Calu3 (cell line): ENCODE measurements around the gene SCAMP1. TPM values are rescaled to one million over a fixed set of nuclear protein-coding genes. Genes with fewer than 3 reads are reported as not detected.
"Not testable (repeated sequence)": the region's sequence is repeated elsewhere in the genome, so short reads cannot be mapped to it uniquely, and the experiment has no call there.

Experiments used
- BruUV-seq: library from RNA; stranded (reverse); fragments of 400-500 nt; replicated peaks from 2 replicates; lab custom pipeline; 2021; lab: Mats Ljungman, UMichigan
- CTCF ChIA-PET: fragments of 300-600 bp; sonication (Branson Sonifier 250); formaldehyde crosslinking; loops from one replicate; lab custom pipeline; 2022; ENCODE audit warnings: antibody characterized with exemption; lab: Charles Lee
- DNase-seq: peaks from one replicate; pipeline ENCODE4 v3.0.0; 2022
- H3K27ac Mint-ChIP-seq: one replicate; pipeline ENCODE4 v1.8.0; 2022; ENCODE audit warnings: mixed read lengths; ENCODE audit not compliant: unreplicated experiment
- H3K27me3 Mint-ChIP-seq: one replicate; pipeline ENCODE4 v1.8.0; 2022; ENCODE audit warnings: mixed read lengths; ENCODE audit not compliant: unreplicated experiment
- H3K36me3 Mint-ChIP-seq: one replicate; pipeline ENCODE4 v1.8.0; 2022; ENCODE audit warnings: mild to moderate bottlenecking, moderate library complexity, mixed read lengths; ENCODE audit not compliant: insufficient read depth, unreplicated experiment
- H3K4me1 Mint-ChIP-seq: one replicate; pipeline ENCODE4 v1.8.0; 2022; ENCODE audit warnings: mild to moderate bottlenecking, low read depth, mixed read lengths; ENCODE audit not compliant: unreplicated experiment
- H3K4me3 Mint-ChIP-seq: one replicate; pipeline ENCODE4 v1.8.0; 2022; ENCODE audit warnings: mild to moderate bottlenecking, low read depth, moderate library complexity, mixed read lengths; ENCODE audit not compliant: unreplicated experiment
- H3K9me3 Mint-ChIP-seq: one replicate; pipeline ENCODE4 v1.8.0; 2022; ENCODE audit warnings: low read depth, mixed read lengths; ENCODE audit not compliant: unreplicated experiment
- intact Hi-C: fragments of 100-400 bp; cut with micrococcal nuclease; formaldehyde crosslinking; loops from one replicate; pipeline ENCODE4 v1.10.0; 2022; ENCODE audit not compliant: unreplicated experiment
- total RNA-seq: library from RNA; stranded (reverse); gene quantifications from 2 replicates; pipeline ENCODE4 v1.2.3, GENCODE V29; 2022
- TF ChIP-seq, protein P1 (sequence below): fragments of 200-600 bp; IDR thresholded peaks from one replicate; pipeline ENCODE4 v1.8.0; 2022; ENCODE audit warnings: antibody characterized with exemption; ENCODE audit not compliant: unreplicated experiment

Gene SCAMP1
- total RNA-seq, 1 experiment from 2014 or later: 62.2 TPM

DNA sequence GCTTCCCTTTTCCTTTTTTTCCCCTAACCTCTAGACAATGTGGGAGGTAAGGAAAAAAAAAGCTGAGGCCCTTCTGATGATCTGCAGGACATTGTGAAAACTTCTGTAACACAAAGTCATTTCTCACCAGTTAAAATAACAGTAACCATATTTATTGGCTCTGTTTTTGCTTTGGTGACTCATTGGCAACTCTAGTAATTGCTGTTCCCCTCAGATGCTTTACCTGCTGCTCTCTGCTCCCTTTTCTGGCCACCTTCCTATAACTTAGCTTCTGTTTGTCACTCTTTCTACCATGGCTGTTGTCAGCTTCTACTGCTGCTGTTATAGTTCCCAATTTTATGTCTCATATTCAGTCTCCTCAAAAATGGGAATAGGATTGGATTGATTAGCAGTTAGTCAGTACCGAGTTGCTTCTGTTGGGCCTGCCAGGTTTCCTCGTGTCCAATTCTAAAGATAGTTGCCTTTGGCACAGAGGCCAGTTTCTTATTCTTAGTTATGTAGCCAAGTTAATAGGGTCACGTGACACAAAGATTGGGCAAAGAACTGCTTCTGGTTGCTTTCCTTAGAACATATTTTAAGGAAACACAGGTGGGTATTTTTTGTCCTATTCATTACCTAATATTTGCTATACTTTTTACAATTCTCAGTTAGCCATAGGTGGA, 16.8 kb downstream of the SCAMP1 start:
- Mint-ChIP-seq H3K27me3 (no peaks in the 10 kb centered on the region), H3K4me1 (peaks cover 11% of the 10 kb centered on the region), H3K9me3 (no peaks in the 10 kb centered on the region), H3K27ac (no peak overlapping the region), H3K36me3 (no peaks in the 10 kb centered on the region), H3K4me3 (no peak overlapping the region)
- intact Hi-C loops: no loop called here
- TF ChIP-seq, protein P1, sequence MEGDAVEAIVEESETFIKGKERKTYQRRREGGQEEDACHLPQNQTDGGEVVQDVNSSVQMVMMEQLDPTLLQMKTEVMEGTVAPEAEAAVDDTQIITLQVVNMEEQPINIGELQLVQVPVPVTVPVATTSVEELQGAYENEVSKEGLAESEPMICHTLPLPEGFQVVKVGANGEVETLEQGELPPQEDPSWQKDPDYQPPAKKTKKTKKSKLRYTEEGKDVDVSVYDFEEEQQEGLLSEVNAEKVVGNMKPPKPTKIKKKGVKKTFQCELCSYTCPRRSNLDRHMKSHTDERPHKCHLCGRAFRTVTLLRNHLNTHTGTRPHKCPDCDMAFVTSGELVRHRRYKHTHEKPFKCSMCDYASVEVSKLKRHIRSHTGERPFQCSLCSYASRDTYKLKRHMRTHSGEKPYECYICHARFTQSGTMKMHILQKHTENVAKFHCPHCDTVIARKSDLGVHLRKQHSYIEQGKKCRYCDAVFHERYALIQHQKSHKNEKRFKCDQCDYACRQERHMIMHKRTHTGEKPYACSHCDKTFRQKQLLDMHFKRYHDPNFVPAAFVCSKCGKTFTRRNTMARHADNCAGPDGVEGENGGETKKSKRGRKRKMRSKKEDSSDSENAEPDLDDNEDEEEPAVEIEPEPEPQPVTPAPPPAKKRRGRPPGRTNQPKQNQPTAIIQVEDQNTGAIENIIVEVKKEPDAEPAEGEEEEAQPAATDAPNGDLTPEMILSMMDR: no peak
- BruUV-seq: no TSS peak
- DNase-seq: no peak
- CTCF ChIA-PET: no interaction called here

DNA sequence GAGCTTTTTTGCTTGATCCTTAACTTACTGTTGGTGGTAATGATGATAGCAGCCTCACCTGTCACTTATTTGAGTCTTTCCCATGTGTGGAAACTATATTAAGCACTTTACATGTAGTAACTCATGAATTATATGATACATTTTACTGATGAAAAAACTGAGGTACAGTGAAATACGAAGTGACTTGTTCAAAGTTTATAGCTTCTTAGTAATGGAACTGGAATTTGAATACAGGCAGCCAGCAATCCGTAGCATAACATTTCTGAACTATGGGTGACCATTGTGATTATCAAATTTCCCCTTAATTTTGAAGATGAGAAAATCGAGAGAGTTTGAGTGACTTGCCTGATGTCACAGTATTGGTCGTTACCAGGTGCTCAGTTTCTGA, 17.3 kb downstream of the SCAMP1 start:
- intact Hi-C loops: no loop called here
- BruUV-seq: no TSS peak

DNA sequence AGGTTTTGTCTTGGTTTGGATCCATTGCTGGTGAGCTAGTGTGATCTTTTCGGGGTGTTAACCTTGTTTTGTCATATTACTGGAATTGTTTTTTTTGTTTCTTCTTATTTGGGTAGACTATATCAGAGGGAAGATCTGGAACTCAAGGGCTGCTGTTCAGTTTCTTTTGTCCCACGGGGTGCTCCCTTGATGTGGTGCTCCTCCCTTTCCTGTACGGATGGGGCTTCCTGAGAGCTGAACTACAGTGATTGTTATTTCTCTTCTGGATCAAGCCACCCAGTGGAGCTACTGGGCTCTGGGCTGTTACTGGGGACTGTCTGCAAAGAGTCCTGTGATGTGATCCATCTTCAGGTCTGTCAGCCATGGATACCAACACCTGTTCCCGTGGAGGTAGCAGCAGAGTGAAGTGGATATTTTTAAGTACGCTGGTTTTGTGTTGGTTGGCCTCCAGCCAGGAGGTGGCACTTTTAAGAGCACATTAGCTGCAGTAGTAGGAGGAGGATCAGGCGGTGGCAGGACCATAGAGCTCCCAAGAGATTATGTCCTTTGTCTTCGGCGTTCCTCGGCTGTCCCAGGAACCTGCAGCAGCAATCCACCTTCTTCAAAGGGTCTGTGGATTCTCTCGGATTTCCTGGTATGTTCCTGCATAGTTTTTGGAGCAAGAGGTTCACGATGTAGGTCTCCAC, 27.2 kb downstream of the SCAMP1 start:
- BruUV-seq: no TSS peak
- Mint-ChIP-seq H3K4me3 (no peak overlapping the region), H3K4me1 (no peaks in the 10 kb centered on the region), H3K9me3 (peaks cover 8% of the 10 kb centered on the region), H3K27me3 (no peaks in the 10 kb centered on the region), H3K27ac (no peak overlapping the region), H3K36me3 (no peaks in the 10 kb centered on the region)
- intact Hi-C loops: no loop called here
- TF ChIP-seq, protein P1: no peak
- CTCF ChIA-PET: no interaction called here
- no peak for DNase-seq

More for the DNA sequence above, 17.3 kb downstream of the SCAMP1 start:
- H3K9me3 Mint-ChIP-seq: no peaks in the 10 kb centered on the region
- H3K27me3 Mint-ChIP-seq: no peaks in the 10 kb centered on the region
- DNase-seq: no peak
- no peak overlapping the region for H3K4me3 Mint-ChIP-seq
- CTCF ChIA-PET: no interaction called here
- no peak overlapping the region for H3K27ac Mint-ChIP-seq
- H3K36me3 Mint-ChIP-seq: no peaks in the 10 kb centered on the region
- TF ChIP-seq, protein P1: no peak
- H3K4me1 Mint-ChIP-seq: peaks cover 11% of the 10 kb centered on the region

DNA sequence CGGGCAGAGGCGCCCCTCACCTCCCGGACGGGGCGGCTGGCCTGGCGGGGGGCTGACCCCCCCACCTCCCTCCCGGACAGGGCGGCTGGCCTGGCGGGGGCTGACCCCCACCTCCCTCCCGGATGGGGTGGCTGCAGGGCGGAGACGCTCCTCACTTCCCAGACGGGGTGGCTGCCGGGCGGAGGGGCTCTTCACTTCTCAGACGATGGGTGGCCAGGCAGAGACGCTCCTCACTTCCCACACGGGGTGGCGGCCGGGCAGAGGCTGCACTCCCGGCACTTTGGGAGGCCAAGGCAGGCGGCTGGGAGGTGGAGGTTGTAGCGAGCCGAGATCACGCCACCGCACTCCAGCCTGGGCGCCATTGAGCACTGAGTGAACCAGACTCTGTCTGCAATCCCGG, 30.9 kb downstream of the SCAMP1 start:
- DNase-seq, CTCF ChIA-PET, H3K9me3 Mint-ChIP-seq, BruUV-seq, intact Hi-C loops, H3K36me3 Mint-ChIP-seq, H3K27me3 Mint-ChIP-seq, H3K4me3 Mint-ChIP-seq, H3K4me1 Mint-ChIP-seq, H3K27ac Mint-ChIP-seq: not testable (repeated sequence)

DNA sequence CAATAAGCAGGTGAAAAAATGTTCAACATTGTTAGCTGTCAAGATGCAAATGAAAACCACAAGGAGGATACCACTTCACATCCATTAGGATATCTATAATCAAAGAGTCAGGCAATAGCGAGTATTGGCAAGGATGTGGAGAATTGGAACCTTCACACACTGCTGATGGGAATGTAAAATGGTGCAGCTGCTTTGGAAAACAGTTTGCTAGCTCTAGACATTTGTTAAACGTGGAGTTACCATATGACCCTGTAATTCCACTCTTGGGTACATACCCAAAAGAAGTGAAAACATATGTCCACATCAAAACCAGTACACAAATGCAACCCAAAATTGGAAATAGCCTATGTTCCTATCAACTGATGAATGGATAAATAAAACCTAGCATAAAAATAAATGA, 37.4 kb downstream of the SCAMP1 start:
- BruUV-seq: no TSS peak
- Mint-ChIP-seq H3K27ac (no peak overlapping the region), H3K27me3 (no peaks in the 10 kb centered on the region), H3K4me1 (no peaks in the 10 kb centered on the region), H3K36me3 (no peaks in the 10 kb centered on the region), H3K4me3 (no peak overlapping the region), H3K9me3 (peaks cover 3% of the 10 kb centered on the region)
- no peak for DNase-seq
- intact Hi-C loops: no loop called here
- TF ChIP-seq, protein P1: no peak
- CTCF ChIA-PET: no interaction called here
